Measurements from ENCODE around the gene BICD1.

GRCh38 chr12:32277774-32278173 is 171.1 kb downstream of the BICD1 start:
- TF ChIP-seq CTCF (conservative IDR thresholded peaks at IDR 0.05; ENCODE audit: low read depth, low read length), result no peak
- TF ChIP-seq EZH2 (IDR thresholded peaks at IDR 0.05; ENCODE audit: low read length, unreplicated experiment), result no peak
